ENCODE results near the gene PARVB.
"Not testable (repeated sequence)": the region's sequence is repeated elsewhere in the genome, so short reads cannot be mapped to it uniquely, and the experiment has no call there.

PARVB gene

DNA sequence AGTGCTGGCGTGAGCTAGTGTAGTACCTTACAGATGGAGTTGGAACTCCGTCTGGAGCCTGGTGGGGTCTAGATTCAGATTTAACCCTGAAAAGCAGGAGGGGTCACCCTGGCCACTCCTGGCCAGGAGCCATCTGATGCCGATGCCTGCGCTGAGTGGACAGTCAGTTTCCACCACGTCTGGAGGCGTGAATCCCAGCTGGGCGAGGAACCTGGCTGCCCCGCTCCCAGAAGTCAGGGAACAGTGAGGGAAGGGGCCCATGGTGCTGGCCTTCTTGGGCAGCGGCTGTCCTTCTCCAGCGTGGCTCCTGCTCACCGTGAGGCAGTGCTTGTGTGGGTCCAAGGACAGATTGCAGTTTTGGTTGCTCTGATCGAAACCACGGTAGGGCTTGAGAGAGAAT, 76.3 kb downstream of the PARVB start:
- in situ Hi-C loops (cut with HindIII; ENCODE audit: low sequenced_read_pairs), result no loop called here

GRCh38 chr22:44102121-44102520, 78.0 kb downstream of the PARVB start:
- in situ Hi-C loops (cut with HindIII; ENCODE audit: low sequenced_read_pairs), result no loop called here

DNA sequence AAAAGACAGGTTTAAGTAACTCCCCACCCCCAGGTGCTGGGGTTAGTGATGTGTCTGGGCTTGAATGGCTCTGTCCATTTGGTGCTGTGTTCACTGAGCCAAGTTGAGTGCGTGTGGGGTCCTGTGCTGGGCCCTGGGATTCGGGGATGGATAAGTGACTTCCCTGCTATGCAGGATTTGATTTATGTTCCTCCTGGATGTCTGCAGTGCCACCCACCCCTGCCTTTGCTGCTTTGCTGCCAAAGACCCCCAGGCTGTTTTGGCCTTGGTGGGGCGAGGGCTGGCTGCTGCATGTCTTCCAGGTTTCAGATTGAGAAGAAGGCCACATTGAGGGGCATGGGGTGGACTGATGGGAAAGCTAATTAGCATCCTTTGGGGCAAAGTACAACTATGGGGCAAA, 78.8 kb downstream of the PARVB start:
- in situ Hi-C loops (cut with HindIII; ENCODE audit: low sequenced_read_pairs), result no loop called here

GRCh38 chr22:44103735-44104480, 79.8 kb downstream of the PARVB start:
- in situ Hi-C loops (cut with HindIII; ENCODE audit: low sequenced_read_pairs), result no loop called here

DNA sequence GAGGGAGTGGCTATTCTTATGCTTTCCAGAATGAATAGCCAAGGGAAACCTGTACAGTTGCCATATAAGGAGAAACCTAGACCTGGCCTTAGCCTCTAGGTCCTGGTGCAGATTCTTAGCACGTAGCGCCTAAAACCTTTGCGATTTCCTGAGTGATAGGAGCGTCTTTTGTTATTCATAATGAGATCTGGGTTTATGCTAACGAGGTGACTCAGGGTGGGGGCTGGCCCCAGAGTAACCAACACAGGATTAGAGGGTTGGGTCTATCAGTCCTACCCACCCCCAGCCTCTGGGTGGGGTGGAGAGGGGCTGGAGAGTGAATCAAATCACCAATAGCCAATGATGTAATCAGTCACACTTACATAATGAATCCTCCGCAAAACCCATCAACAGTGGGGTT, 83.2 kb downstream of the PARVB start:
- in situ Hi-C loops (cut with HindIII; ENCODE audit: low sequenced_read_pairs), result no loop called here

DNA sequence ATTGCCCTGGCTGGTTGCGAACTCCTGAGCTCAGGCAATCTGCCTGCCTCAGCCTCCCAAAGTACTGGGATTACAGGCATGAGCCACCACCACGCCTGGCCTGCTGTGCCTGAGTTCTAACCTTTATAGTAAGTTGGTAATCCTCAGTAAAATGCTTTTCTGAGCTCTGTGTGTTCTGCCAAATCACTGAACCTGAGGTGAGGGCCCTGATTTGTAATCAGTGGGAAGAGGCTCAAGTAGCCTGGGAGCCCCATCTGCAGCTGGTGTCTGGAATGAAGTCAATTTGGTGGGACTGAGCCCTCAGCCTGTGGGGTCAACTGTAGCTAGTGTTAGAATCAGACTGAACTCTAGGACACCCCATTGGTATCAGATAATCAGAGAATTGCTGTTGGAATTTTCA, 84.0 kb downstream of the PARVB start:
- in situ Hi-C loops (cut with HindIII; ENCODE audit: low sequenced_read_pairs), result no loop called here

DNA sequence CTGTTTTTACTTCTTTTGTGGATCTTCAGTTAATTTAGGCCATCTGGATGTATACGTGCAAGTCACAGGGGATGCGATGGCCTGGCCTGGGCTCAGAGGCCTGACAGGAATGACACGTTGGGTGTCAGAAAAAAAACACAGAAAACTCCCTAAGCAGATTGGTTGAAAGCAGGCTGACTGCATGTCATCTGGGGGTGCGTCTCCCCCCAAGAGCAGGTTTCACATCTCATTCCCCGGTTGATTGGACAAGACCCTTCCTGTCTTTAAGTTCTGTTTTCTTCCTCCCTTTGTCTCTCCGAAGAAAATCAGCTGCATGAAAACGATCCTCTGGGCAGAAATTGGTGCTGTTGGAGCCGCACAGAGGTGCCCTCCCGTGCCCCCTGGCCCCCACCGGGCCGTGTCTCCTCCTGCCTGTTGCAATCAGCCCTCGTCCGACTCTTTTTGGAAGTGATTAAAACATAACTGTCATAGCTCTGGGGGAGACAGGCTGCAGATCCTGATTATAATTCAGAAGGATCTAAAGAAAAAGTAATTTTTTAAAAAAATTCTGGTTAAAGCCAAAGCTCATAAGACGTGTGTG, 84.8 kb downstream of the PARVB start:
- in situ Hi-C loops (cut with HindIII; ENCODE audit: low sequenced_read_pairs), result no loop called here

DNA sequence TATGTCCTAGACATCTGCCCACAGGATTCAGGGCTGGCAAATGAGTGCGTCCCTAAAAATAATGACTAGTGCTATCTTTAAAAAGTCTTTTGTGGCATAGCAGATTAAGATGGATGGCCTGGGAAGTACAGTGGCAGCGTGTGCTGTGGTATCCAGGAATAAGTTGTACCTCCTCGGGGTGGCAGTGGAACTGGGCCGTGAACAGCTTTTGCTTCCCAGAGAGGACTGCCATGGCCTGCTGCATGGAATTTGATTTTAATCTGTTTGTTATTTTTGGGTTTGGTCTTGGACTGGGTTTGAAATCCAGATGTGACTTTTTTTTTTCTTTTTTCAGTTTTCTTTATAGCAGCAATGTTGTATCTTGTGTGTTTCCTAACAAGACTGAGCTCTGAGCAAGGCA, 85.3 kb downstream of the PARVB start:
- in situ Hi-C loops (cut with HindIII; ENCODE audit: low sequenced_read_pairs), result no loop called here

DNA sequence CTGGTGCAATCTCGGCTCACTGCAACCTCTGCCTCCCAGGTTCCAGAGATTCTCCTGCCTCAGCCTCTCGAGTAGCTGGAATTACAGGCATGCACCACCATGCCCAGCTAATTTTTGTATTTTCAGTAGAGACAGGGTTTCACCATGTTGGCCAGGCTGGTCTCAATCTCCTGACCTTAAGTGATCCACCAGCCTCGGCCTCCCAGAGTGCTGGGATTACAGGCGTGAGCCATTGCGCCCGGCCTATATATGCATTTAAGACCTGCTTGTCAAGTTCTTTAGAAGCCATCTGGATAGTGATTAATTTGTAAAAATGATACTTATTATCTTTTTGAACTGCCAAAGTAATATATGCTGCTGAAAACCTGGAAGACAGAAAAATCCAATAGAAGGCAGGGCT, 86.6 kb downstream of the PARVB start:
- in situ Hi-C loops (cut with HindIII; ENCODE audit: low sequenced_read_pairs), result not testable (repeated sequence)

DNA sequence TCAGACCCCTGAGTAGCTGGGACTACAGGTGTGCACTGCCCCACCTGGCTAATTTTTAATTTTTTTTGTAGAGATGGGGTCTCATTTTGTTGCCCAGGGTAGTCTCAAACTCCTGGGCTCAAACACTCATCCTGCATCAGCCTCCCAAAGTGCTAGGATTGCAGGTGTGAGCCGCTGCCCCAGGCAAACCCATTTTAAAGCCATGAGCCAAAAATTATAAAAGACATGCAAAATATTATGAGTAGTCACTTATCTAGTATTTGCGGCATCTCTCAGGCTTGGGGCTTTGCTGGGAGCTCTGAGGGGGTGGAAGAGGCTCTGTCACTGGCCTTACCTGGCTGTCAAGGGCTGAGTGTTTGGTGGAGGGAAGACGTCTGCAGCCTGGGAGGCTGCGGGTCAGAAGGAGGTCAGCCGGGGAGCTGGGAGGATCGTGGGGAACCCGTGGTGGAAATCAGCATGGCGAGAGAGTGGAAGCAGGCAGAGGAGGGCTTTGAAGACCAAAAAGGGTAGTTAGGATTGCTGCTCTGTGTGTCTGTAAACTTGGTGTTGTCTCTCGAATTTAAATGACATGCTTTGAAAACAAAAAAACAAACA, 87.6 kb downstream of the PARVB start:
- in situ Hi-C loops (cut with HindIII; ENCODE audit: low sequenced_read_pairs), result no loop called here

DNA sequence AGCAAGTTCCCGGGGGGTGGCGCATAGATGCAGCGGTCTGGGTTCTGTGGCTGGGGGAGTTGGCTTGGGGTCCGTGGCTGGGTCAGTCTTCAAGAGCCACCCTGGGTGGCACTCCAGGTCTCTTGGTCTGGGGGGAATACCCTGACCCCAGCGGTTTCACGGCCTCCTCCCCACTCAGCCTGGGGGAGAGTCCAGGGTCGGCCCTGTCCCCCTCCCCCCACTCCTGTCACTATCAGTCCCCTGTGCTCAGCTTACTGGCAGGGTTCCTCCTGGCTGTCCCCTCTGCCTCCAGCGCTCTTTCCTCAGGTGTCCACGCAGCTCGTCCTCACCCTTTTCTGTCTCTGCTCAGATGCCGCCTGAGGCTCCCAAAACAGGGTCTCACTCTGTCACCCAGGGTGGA, 88.1 kb downstream of the PARVB start:
- in situ Hi-C loops (cut with HindIII; ENCODE audit: low sequenced_read_pairs), result no loop called here

DNA sequence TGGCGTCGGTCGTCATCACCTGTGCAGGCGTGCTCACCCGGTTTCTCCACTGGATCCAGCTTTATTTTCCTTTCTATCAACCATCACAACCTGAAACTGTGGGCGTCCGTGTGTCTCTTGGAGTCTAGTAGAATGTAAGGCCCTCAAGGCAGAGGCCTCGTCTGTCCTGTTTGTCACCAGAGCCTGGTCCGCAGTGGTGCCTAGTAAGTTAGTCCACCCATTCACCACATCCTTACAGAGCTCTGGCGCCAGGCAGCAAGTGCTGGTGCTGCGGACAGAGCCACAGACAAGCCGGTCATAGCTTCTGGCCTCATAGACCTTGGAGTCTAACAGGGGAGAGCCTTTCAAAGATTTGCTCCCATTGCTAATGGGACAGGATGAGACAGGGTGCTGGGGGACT, 92.2 kb downstream of the PARVB start:
- in situ Hi-C loops (cut with HindIII; ENCODE audit: low sequenced_read_pairs), result no loop called here

DNA sequence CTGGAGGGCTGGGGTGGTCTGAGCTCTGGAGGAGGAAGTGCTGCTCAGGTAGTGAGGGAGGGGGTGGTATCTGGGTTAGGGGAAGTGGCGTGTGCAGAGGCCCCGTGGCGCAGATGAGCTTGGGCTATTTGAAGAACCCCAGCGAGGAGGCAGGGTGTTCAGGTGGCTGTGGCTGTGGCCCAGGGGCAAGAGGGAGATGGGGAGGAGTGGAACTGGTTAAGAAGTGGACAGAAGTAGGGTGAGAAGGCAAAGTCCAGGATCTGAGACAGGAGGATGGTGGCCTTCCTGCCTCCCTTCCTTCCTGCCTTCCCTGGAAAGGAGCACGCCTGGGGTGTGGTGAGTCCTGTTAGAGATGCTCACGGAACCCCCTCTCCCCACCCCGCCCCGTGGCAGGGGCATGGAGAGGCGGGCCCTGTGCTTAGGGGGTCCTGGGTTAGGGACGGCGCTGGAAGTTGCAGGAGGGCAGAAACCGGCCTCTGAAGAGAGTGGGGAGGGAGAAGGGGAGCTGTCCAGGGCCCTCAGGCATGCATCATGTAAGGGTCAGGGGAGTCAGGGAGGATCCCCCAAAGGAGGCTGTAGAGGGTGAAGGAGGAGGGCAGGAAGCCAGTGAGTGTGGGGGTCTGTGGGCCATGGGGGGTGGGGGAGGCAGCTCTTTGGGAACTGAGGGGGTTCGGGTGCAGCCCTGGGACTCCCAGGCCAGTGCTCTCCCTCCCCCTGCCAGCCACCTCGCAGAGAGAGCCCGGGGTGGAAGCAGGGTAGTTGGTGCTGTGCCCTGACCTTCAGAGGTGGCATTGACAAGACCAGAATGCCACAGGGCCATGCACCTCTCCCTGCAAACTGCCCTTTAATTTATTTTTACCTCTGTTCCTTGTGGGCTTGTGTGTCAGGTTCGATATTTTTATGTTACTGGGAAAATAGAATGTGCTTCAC, 92.9 kb downstream of the PARVB start:
- in situ Hi-C loops (cut with HindIII; ENCODE audit: low sequenced_read_pairs), result no loop called here

- in situ Hi-C loops (cut with HindIII; ENCODE audit: low sequenced_read_pairs), result no loop called here
These were observed 93.6 kb downstream of the PARVB start for GRCh38 chr22:44117746-44118145.

GRCh38 chr22:44118645-44119315, 94.7 kb downstream of the PARVB start:
- in situ Hi-C loops (cut with HindIII; ENCODE audit: low sequenced_read_pairs), result no loop called here

GRCh38 chr22:44119669-44120313, 95.7 kb downstream of the PARVB start:
- in situ Hi-C loops (cut with HindIII; ENCODE audit: low sequenced_read_pairs), result no loop called here

GRCh38 chr22:44120314-44120704, 96.2 kb downstream of the PARVB start:
- in situ Hi-C loops (cut with HindIII; ENCODE audit: low sequenced_read_pairs), result no loop called here

DNA sequence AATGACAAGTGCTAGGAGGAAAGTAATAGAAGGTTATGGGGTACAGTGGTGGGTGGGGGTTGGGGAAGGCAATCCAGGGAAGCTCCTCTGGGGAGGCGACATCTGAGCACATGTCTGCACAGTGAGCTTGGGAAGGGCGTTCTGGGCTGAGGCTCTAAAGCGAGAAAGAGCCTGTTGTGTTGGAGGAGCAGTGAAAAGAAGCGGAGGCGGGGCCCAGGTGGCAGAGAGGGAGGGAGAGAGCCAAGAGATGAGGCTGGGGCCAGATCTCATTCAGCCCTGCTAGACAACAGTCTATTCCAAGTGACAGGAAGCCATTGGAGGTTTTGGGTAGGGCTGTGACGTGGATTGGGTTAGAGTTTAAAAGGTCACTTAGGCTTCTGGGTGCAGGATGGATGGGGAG, 101.3 kb downstream of the PARVB start:
- in situ Hi-C loops (cut with HindIII; ENCODE audit: low sequenced_read_pairs), result no loop called here

- in situ Hi-C loops (cut with HindIII; ENCODE audit: low sequenced_read_pairs), result no loop called here
These were observed 102.7 kb downstream of the PARVB start for GRCh38 chr22:44126807-44127206.

DNA sequence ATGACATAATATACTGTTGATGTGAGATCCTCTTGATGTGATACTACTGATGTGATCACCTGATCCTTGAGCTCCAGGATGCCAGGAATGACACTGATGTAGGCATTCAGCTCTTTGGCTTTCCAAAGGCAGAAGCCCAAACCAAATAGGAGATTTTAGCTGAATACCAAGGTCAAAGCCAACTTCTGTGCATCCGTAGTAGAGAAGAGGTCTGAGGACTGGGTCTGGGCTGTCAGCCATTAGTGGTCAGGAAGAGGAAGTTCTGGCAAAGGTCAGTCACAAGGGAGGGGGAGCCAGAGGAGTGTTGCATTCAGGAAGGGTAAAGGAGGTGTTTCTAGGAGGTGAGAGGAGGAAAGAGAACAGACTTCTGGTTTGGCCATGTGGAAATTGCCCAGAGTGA, 103.3 kb downstream of the PARVB start:
- in situ Hi-C loops (cut with HindIII; ENCODE audit: low sequenced_read_pairs), result no loop called here

All from endothelial cell of hepatic sinusoid (primary cell).